Measurements from ENCODE around the gene ATXN2. TPM values are rescaled to one million over a fixed set of nuclear protein-coding genes. Genes with fewer than 3 reads are reported as not detected.

Gene ATXN2
- total RNA-seq, 1 experiment from 2014 or later: 78.5 TPM

DNA sequence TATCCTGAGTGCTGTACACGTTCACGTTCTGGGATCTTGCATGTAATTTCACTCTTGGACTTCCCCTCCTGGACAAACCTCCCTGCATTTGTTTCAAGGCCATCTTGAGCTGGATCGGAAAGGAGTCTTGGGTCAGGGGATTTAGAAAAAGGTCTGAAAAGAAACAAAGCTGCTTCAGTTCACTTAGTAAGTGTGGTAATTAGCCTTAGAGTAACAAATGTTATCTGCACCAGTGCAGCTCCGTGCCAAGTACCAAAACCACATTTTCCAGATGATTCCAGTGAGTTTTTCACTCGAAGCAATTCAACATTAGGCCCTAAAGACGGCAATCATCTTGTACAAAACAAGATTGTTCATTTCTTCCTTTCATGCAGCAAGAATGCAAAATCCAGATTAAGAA lies 39.4 kb upstream of the ATXN2 start:
- no peaks in the 10 kb centered on the region for H3K9me3 Mint-ChIP-seq (ENCODE audit: unreplicated experiment)
- H3K4me3 Mint-ChIP-seq (ENCODE audit: unreplicated experiment): no peak overlapping the region
- no peaks in the 10 kb centered on the region for H3K27me3 Mint-ChIP-seq (ENCODE audit: insufficient read depth, unreplicated experiment)
- no peaks in the 10 kb centered on the region for H3K36me3 ChIP-seq (ENCODE audit: control insufficient read depth, insufficient read depth, low read length)
- DNase-seq: no peak
- H3K4me3 ChIP-seq (ENCODE audit: low read depth, low read length): no peak overlapping the region
- TF ChIP-seq, protein P1, sequence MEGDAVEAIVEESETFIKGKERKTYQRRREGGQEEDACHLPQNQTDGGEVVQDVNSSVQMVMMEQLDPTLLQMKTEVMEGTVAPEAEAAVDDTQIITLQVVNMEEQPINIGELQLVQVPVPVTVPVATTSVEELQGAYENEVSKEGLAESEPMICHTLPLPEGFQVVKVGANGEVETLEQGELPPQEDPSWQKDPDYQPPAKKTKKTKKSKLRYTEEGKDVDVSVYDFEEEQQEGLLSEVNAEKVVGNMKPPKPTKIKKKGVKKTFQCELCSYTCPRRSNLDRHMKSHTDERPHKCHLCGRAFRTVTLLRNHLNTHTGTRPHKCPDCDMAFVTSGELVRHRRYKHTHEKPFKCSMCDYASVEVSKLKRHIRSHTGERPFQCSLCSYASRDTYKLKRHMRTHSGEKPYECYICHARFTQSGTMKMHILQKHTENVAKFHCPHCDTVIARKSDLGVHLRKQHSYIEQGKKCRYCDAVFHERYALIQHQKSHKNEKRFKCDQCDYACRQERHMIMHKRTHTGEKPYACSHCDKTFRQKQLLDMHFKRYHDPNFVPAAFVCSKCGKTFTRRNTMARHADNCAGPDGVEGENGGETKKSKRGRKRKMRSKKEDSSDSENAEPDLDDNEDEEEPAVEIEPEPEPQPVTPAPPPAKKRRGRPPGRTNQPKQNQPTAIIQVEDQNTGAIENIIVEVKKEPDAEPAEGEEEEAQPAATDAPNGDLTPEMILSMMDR (IDR thresholded peaks at IDR 0.05; ENCODE audit: insufficient read depth in 1 of 2, low read depth in 1 of 2, low read length in 1 of 2, severe bottlenecking in 1 of 2, unreplicated experiment in 1 of 2): no peak
- BruUV-seq (replicated peaks): no TSS peak
- H3K36me3 Mint-ChIP-seq (ENCODE audit: insufficient read depth, unreplicated experiment): peaks cover 39% of the 10 kb centered on the region
- peaks cover 10% of the 10 kb centered on the region; the same call in 1 of the 2 replicates for H3K4me1 ChIP-seq
- peaks cover 4% of the 10 kb centered on the region for H3K4me1 Mint-ChIP-seq (ENCODE audit: low read depth, unreplicated experiment)
- intact Hi-C loops (cut with micrococcal nuclease; ENCODE audit: unreplicated experiment): no loop called here
- H3K27me3 ChIP-seq (replicated peaks; ENCODE audit: control insufficient read depth, insufficient read depth, low read length): no peaks in the 10 kb centered on the region
- CTCF ChIA-PET: no interaction called here
- H3K27ac Mint-ChIP-seq (ENCODE audit: unreplicated experiment): no peak overlapping the region
- H3K9me3 ChIP-seq: no peaks in the 10 kb centered on the region
- POLR2A ChIA-PET: no interaction called here

DNA sequence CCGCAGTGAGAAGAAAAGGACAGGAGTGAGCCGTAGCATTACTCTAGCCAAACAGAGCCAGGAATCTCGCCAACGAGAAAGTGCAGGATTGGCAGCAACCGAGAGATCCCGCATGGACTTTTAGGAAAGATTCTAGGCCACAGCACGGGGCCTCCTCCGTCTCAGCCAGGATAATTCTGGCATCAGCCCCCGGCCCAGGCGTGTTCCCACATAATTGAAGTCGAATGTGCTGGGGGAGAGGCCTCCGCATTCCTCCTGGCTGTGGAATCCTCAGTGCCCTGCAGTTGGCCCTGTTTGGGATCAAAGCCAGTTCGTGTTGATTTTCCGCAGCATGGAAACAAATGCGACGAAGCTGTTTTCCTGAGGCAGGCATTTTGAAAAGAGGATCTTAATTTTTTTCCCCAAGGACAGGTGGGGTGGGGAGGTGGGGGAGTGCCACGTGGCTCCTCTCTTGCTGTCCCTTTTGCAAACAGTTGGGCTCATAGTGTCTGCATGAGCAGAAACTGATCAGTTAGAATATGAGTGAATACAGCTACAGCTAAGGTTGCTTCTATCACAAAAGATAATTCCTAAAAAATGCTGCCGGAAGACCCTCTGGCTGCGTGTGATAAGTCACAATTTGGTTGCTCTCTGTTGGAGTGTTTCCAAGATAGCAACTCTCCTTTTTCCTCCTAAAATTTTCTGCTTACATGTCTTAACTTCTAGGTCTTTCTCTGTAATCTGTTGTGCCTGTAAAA lies 37.3 kb upstream of the ATXN2 start:
- peak; percentile 24 to 46 for DNase-seq
- Histone ChIP-seq H3K4me1 (peaks cover 9% of the 10 kb centered on the region; the same call in 1 of the 2 replicates), H3K4me3 (ENCODE audit: low read depth, low read length) (no peak overlapping the region), H3K36me3 (ENCODE audit: control insufficient read depth, insufficient read depth, low read length) (no peaks in the 10 kb centered on the region), H3K9me3 (no peaks in the 10 kb centered on the region), H3K27me3 (replicated peaks; ENCODE audit: control insufficient read depth, insufficient read depth, low read length) (no peaks in the 10 kb centered on the region)
- H3K27ac Mint-ChIP-seq (ENCODE audit: unreplicated experiment): peak overlapping the region; percentile 49
- BruUV-seq (replicated peaks): no TSS peak
- H3K27me3 Mint-ChIP-seq (ENCODE audit: insufficient read depth, unreplicated experiment): no peaks in the 10 kb centered on the region
- TF ChIP-seq, protein P1 (IDR thresholded peaks at IDR 0.05; ENCODE audit: insufficient read depth in 1 of 2, low read depth in 1 of 2, low read length in 1 of 2, severe bottlenecking in 1 of 2, unreplicated experiment in 1 of 2): no peak
- ChIA-PET POLR2A (no interaction called here), CTCF (no interaction called here)
- H3K4me1 Mint-ChIP-seq (ENCODE audit: low read depth, unreplicated experiment): peaks cover 4% of the 10 kb centered on the region
- no peaks in the 10 kb centered on the region for H3K9me3 Mint-ChIP-seq (ENCODE audit: unreplicated experiment)
- peaks cover 21% of the 10 kb centered on the region for H3K36me3 Mint-ChIP-seq (ENCODE audit: insufficient read depth, unreplicated experiment)
- intact Hi-C loops (cut with micrococcal nuclease; ENCODE audit: unreplicated experiment): no loop called here
- no peak overlapping the region for H3K4me3 Mint-ChIP-seq (ENCODE audit: unreplicated experiment)

DNA sequence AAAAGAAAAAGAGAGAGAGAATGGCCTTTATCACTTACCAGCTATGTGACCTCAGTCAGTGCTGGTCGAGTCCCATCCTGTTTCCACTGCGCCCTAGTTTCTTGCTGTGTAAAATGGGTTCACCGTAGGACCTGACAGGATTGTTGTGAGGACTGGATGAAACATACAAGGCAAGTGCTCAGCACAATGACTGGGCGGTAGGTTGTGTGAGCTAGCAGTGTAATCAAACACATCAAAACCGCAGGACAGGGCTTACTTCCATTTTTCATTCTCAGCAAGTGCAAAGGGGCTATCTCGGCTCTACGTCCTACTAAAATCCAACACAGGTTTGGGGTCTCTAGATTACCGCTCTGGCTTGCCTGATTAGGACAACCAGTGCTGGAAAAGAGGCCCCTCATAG lies 36.4 kb upstream of the ATXN2 start:
- BruUV-seq (replicated peaks): no TSS peak
- Mint-ChIP-seq H3K36me3 (ENCODE audit: insufficient read depth, unreplicated experiment) (peaks cover 16% of the 10 kb centered on the region), H3K27me3 (ENCODE audit: insufficient read depth, unreplicated experiment) (no peaks in the 10 kb centered on the region), H3K4me1 (ENCODE audit: low read depth, unreplicated experiment) (peaks cover 4% of the 10 kb centered on the region), H3K9me3 (ENCODE audit: unreplicated experiment) (no peaks in the 10 kb centered on the region), H3K27ac (ENCODE audit: unreplicated experiment) (peak overlapping the region; percentile 49), H3K4me3 (ENCODE audit: unreplicated experiment) (no peak overlapping the region)
- ChIA-PET POLR2A (no interaction called here), CTCF (no interaction called here)
- DNase-seq: no peak
- no peaks in the 10 kb centered on the region for H3K36me3 ChIP-seq (ENCODE audit: control insufficient read depth, insufficient read depth, low read length)
- TF ChIP-seq, protein P1 (IDR thresholded peaks at IDR 0.05; ENCODE audit: insufficient read depth in 1 of 2, low read depth in 1 of 2, low read length in 1 of 2, severe bottlenecking in 1 of 2, unreplicated experiment in 1 of 2): no peak
- peaks cover 9% of the 10 kb centered on the region; the same call in 1 of the 2 replicates for H3K4me1 ChIP-seq
- no peak overlapping the region for H3K4me3 ChIP-seq (ENCODE audit: low read depth, low read length)
- no peaks in the 10 kb centered on the region for H3K27me3 ChIP-seq (replicated peaks; ENCODE audit: control insufficient read depth, insufficient read depth, low read length)
- H3K9me3 ChIP-seq: no peaks in the 10 kb centered on the region
- intact Hi-C loops (cut with micrococcal nuclease; ENCODE audit: unreplicated experiment): no loop called here
